A549 (cell line): ENCODE results near the gene AUTS2. TPM values are rescaled to one million over a fixed set of nuclear protein-coding genes. Genes with fewer than 3 reads are reported as not detected.
"Not testable (repeated sequence)": the region's sequence is repeated elsewhere in the genome, so short reads cannot be mapped to it uniquely, and the experiment has no call there.

Experiments used
- ATAC-seq, 2 experiments: fragments of 200-7000 bp in 1 of 2; fragments of >200 bp in 1 of 2; cut with Nextera tagmentation in 1 of 2; cut with Tn5 transposase in 1 of 2; 3 replicates each; pipeline versions ENCODE4 v1.8.0 to v1.9.1; 2018 to 2020; ENCODE audit warnings: mild to moderate bottlenecking in 1 of 2, moderate library complexity in 1 of 2
- CTCF ChIA-PET: fragments of 300-600 bp; sonication (Branson Sonifier 250); formaldehyde crosslinking; extraction: SDS; loops from one replicate; lab custom pipeline; 2021; ENCODE audit warnings: antibody characterized with exemption, inconsistent platforms; lab: Yijun Ruan, JAX
- POLR2A ChIA-PET: fragments of 350-600 bp; formaldehyde crosslinking; extraction: SDS; loops from one replicate; lab custom pipeline; 2021; ENCODE audit warnings: antibody characterized with exemption, inconsistent platforms; lab: Yijun Ruan, JAX
- DNase-seq, 2 experiments: peaks; one replicate each; pipeline versions ENCODE4 v3.0.0 to v3.0.0-alpha.2; 2011 to 2016; ENCODE audit warnings: low read depth in 1 of 2, low spot score in 1 of 2
- FAIRE-seq: peaks from 2 replicates; lab custom pipeline; 2011; peaks lifted over from hg19 to GRCh38; lab: Jason Lieb, UNC
- H3K27ac ChIP-seq, 2 experiments: fragments of >200 bp; sonication (Bioruptor Twin); formaldehyde crosslinking; 3 replicates each; pipeline ENCODE4 v1.5.1; 2016 to 2017
- H3K4me1 ChIP-seq: fragments of >200 bp; sonication (Bioruptor Twin); formaldehyde crosslinking; 3 replicates; pipeline ENCODE4 v1.6.1; 2016
- H3K4me2 ChIP-seq: fragments of >200 bp; sonication (Bioruptor Twin); formaldehyde crosslinking; 3 replicates; pipeline ENCODE4 v1.6.1; 2016
- H3K4me3 ChIP-seq: fragments of >200 bp; sonication (Bioruptor Twin); formaldehyde crosslinking; 3 replicates; pipeline ENCODE4 v1.5.1; 2016
- H3K9me3 ChIP-seq: fragments of >200 bp; sonication (Bioruptor Twin); formaldehyde crosslinking; 3 replicates; pipeline ENCODE4 v1.6.1; 2016
- CBX2 ChIP-seq: fragments of 200-600 bp; sonication (generic); IDR thresholded peaks from 2 replicates; pipeline ENCODE4 v1.6.1; 2016; ENCODE audit warnings: low read depth, mild to moderate bottlenecking, borderline replicate concordance
- HDAC2 ChIP-seq: fragments of 200-600 bp; sonication (generic); IDR thresholded peaks from 2 replicates; pipeline ENCODE4 v1.6.1; 2016
- HOXA7 ChIP-seq: fragments of 250-450 bp; sonication (Bioruptor Pico); IDR thresholded peaks from 2 replicates; pipeline ENCODE4 v1.5.0; 2020; ENCODE audit warnings: mild to moderate bottlenecking, moderate library complexity
- NFE2L2 ChIP-seq: fragments of 150-350 bp; conservative IDR thresholded peaks from 2 replicates; pipeline ENCODE4 v1.6.1; 2014; ENCODE audit warnings: low read length
- NR3C1 ChIP-seq: fragments of >200 bp; sonication (Bioruptor Twin); formaldehyde crosslinking; IDR thresholded peaks from 3 replicates; pipeline ENCODE4 v1.6.1; 2017
- PHF8 ChIP-seq: fragments of 200-600 bp; sonication (generic); IDR thresholded peaks from 2 replicates; pipeline ENCODE4 v1.6.1; 2016; ENCODE audit warnings: low read depth, mild to moderate bottlenecking, antibody characterized with exemption, moderate library complexity, borderline replicate concordance
- RAD21 ChIP-seq, 2 experiments: fragments of >200 bp in 1 of 2; sonication (Bioruptor Twin) in 1 of 2; formaldehyde crosslinking in 1 of 2; IDR thresholded peaks in 1 of 2; conservative IDR thresholded peaks in 1 of 2; 2 replicates in 1 of 2; 3 replicates in 1 of 2; pipeline ENCODE4 v1.6.1; 2012 to 2018; ENCODE audit warnings: inconsistent platforms in 1 of 2
- RCOR1 ChIP-seq: fragments of 150-350 bp; IDR thresholded peaks from 2 replicates; pipeline ENCODE4 v1.6.1; 2014; ENCODE audit warnings: antibody characterized with exemption, low read length, low read depth
- ZC3H11A ChIP-seq: fragments of 450-650 bp; IDR thresholded peaks from 2 replicates; pipeline ENCODE4 v1.6.1; 2014; ENCODE audit warnings: antibody characterized with exemption, mild to moderate bottlenecking
- ZNF302 ChIP-seq: fragments of 250-450 bp; sonication (Bioruptor Pico); IDR thresholded peaks from 2 replicates; pipeline ENCODE4 v1.9.0; 2021; ENCODE audit warnings: inconsistent platforms, mild to moderate bottlenecking, moderate library complexity
- WGBS: methylation state at CpG from one replicate; pipeline ENCODE4 v1.1.6; 2017; ENCODE audit errors: missing lambda C conversion rate; 5-methylcytosine and 5-hydroxymethylcytosine counted together
- polyA plus RNA-seq, 4 experiments: library from polyadenylated mRNA; depleted of rRNA in 3 of 4; stranded (reverse); fragments of >200 nt; fragmentation: RNase III in 1 of 4; extraction: RNeasy Plus Mini Kit Qiagen cat#74134 plus additional on column Dnase treatment in 1 of 4; gene quantifications; 2 replicates in 3 of 4; 3 replicates in 1 of 4; pipeline ENCODE4 v1.2.3, GENCODE V29; 2011 to 2017
- TF ChIP-seq, protein P1 (sequence below): fragments of 200-600 bp; sonication (generic); IDR thresholded peaks from 2 replicates; pipeline ENCODE4 v1.6.1; 2016; ENCODE audit warnings: antibody characterized with exemption, mild to moderate bottlenecking, moderate library complexity
- TF ChIP-seq, protein P2 (sequence below): fragments of 250-450 bp; sonication (Bioruptor Pico); IDR thresholded peaks from 2 replicates; pipeline ENCODE4 v1.5.0; 2021; ENCODE audit warnings: mild to moderate bottlenecking, moderate library complexity, borderline replicate concordance
- TF ChIP-seq, protein P3 (sequence below): fragments of 250-450 bp; sonication (Bioruptor Pico); IDR thresholded peaks from 2 replicates; pipeline ENCODE4 v1.5.0; 2020; ENCODE audit warnings: low read depth, mild to moderate bottlenecking, moderate library complexity
- TF ChIP-seq, protein P4 (sequence below): fragments of >200 bp; sonication (Bioruptor Twin); formaldehyde crosslinking; IDR thresholded peaks from 3 replicates; pipeline ENCODE4 v1.6.1; 2016
- TF ChIP-seq, protein P5 (sequence below): fragments of 450-650 bp; IDR thresholded peaks from 2 replicates; pipeline ENCODE4 v1.6.1; 2014; ENCODE audit warnings: antibody characterized with exemption

AUTS2 gene
- polyA plus RNA-seq, 2 of the 4 experiments (the other 2 are of a cell fraction), result 1.6 to 3.6 TPM

DNA sequence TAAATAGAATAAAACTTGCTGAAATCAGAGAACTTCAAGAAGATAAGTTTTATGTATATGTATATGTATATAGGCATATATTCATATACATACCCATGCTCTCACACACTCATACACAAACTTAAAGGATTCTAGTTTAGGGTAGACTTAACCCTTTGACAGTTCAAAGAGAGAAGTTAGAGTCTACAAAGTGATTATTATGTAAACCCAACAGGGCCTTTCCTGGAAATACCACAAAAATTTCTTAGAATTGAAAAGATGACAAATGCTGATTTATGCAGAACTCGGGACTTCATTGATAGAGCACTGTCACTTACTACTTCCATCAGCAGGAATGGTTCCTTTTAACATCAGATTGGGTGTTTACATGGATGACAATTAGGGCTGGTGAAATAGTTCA lies 763.5 kb downstream of the AUTS2 start:
- H3K4me3 ChIP-seq, result no peak overlapping the region
- H3K4me2 ChIP-seq, result no peak overlapping the region
- ChIA-PET POLR2A (no interaction called here), CTCF (no interaction called here)
- TF ChIP-seq RAD21 (conservative IDR thresholded peaks at IDR 0.05 in 1 of 2, IDR thresholded peaks at IDR 0.05 in 1 of 2), result no peak
- TF ChIP-seq, protein P1, sequence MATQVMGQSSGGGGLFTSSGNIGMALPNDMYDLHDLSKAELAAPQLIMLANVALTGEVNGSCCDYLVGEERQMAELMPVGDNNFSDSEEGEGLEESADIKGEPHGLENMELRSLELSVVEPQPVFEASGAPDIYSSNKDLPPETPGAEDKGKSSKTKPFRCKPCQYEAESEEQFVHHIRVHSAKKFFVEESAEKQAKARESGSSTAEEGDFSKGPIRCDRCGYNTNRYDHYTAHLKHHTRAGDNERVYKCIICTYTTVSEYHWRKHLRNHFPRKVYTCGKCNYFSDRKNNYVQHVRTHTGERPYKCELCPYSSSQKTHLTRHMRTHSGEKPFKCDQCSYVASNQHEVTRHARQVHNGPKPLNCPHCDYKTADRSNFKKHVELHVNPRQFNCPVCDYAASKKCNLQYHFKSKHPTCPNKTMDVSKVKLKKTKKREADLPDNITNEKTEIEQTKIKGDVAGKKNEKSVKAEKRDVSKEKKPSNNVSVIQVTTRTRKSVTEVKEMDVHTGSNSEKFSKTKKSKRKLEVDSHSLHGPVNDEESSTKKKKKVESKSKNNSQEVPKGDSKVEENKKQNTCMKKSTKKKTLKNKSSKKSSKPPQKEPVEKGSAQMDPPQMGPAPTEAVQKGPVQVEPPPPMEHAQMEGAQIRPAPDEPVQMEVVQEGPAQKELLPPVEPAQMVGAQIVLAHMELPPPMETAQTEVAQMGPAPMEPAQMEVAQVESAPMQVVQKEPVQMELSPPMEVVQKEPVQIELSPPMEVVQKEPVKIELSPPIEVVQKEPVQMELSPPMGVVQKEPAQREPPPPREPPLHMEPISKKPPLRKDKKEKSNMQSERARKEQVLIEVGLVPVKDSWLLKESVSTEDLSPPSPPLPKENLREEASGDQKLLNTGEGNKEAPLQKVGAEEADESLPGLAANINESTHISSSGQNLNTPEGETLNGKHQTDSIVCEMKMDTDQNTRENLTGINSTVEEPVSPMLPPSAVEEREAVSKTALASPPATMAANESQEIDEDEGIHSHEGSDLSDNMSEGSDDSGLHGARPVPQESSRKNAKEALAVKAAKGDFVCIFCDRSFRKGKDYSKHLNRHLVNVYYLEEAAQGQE, result no peak
- TF ChIP-seq NFE2L2, result no peak
- TF ChIP-seq NR3C1, result no peak
- ATAC-seq (no peak), FAIRE-seq (no peak), DNase-seq (no peak)
- no peaks in the 10 kb centered on the region for H3K4me1 ChIP-seq
- H3K27ac ChIP-seq, result no peak overlapping the region
- no peaks in the 10 kb centered on the region for H3K9me3 ChIP-seq
- WGBS, result 0% methylated on average over 1 of the region's 1 CpG

GRCh38 chr7:70364393-70364792 lies 766.1 kb downstream of the AUTS2 start:
- FAIRE-seq, POLR2A ChIA-PET: not testable (repeated sequence)
- 41% methylated on average over 3 of the region's 3 CpGs for WGBS

GRCh38 chr7:70371652-70372051 lies 773.4 kb downstream of the AUTS2 start:
- H3K4me2 ChIP-seq, result no peak overlapping the region
- no peaks in the 10 kb centered on the region for H3K4me1 ChIP-seq
- WGBS, result 0% methylated on average over 1 of the region's 1 CpG
- DNase-seq, result no peak
- FAIRE-seq, result no peak
- no peaks in the 10 kb centered on the region for H3K9me3 ChIP-seq
- no peak for TF ChIP-seq ZNF302
- TF ChIP-seq ZC3H11A, result no peak
- TF ChIP-seq, protein P2, sequence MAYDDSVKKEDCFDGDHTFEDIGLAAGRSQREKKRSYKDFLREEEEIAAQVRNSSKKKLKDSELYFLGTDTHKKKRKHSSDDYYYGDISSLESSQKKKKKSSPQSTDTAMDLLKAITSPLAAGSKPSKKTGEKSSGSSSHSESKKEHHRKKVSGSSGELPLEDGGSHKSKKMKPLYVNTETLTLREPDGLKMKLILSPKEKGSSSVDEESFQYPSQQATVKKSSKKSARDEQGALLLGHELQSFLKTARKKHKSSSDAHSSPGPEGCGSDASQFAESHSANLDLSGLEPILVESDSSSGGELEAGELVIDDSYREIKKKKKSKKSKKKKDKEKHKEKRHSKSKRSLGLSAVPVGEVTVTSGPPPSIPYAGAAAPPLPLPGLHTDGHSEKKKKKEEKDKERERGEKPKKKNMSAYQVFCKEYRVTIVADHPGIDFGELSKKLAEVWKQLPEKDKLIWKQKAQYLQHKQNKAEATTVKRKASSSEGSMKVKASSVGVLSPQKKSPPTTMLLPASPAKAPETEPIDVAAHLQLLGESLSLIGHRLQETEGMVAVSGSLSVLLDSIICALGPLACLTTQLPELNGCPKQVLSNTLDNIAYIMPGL (CRISPR knock-in tag), result no peak
- TF ChIP-seq, protein P3, sequence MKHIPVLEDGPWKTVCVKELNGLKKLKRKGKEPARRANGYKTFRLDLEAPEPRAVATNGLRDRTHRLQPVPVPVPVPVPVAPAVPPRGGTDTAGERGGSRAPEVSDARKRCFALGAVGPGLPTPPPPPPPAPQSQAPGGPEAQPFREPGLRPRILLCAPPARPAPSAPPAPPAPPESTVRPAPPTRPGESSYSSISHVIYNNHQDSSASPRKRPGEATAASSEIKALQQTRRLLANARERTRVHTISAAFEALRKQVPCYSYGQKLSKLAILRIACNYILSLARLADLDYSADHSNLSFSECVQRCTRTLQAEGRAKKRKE (CRISPR knock-in tag), result no peak
- TF ChIP-seq RAD21 (conservative IDR thresholded peaks at IDR 0.05 in 1 of 2, IDR thresholded peaks at IDR 0.05 in 1 of 2), result no peak
- no peak for TF ChIP-seq RCOR1
- TF ChIP-seq, protein P4, sequence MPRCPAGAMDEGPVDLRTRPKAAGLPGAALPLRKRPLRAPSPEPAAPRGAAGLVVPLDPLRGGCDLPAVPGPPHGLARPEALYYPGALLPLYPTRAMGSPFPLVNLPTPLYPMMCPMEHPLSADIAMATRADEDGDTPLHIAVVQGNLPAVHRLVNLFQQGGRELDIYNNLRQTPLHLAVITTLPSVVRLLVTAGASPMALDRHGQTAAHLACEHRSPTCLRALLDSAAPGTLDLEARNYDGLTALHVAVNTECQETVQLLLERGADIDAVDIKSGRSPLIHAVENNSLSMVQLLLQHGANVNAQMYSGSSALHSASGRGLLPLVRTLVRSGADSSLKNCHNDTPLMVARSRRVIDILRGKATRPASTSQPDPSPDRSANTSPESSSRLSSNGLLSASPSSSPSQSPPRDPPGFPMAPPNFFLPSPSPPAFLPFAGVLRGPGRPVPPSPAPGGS, result no peak
- TF ChIP-seq PHF8, result no peak
- no peak for TF ChIP-seq HOXA7 (CRISPR knock-in tag)
- TF ChIP-seq, protein P5, sequence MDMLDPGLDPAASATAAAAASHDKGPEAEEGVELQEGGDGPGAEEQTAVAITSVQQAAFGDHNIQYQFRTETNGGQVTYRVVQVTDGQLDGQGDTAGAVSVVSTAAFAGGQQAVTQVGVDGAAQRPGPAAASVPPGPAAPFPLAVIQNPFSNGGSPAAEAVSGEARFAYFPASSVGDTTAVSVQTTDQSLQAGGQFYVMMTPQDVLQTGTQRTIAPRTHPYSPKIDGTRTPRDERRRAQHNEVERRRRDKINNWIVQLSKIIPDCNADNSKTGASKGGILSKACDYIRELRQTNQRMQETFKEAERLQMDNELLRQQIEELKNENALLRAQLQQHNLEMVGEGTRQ, result no peak
- TF ChIP-seq HDAC2, result no peak
- TF ChIP-seq CBX2, result no peak
- no peak overlapping the region for H3K27ac ChIP-seq
- H3K4me3 ChIP-seq, result no peak overlapping the region
- POLR2A ChIA-PET, result no interaction called here
- no peak for ATAC-seq
- CTCF ChIA-PET, result no interaction called here

More at GRCh38 chr7:70364393-70364792, 766.1 kb downstream of the AUTS2 start:
- not testable (repeated sequence) for H3K4me1 ChIP-seq, H3K27ac ChIP-seq, DNase-seq, H3K4me2 ChIP-seq, ATAC-seq, H3K4me3 ChIP-seq, H3K9me3 ChIP-seq
- peak; percentile 63 for TF ChIP-seq ZC3H11A
- CTCF ChIA-PET, result interaction anchor here (0.7 kb wide), 1 partner anchor 9 kb away, joined by 3 read pairs; no protein-coding TSS in a partner anchor
